ENCODE results near the gene P2RY2. TPM values are rescaled to one million over a fixed set of nuclear protein-coding genes. Genes with fewer than 3 reads are reported as not detected.
A peak's percentile ranks its signal among the peaks of the same experiment; 100 is the strongest.
"Not testable (repeated sequence)": the region's sequence is repeated elsewhere in the genome, so short reads cannot be mapped to it uniquely, and the experiment has no call there.

The P2RY2 gene
- total and polyA plus RNA-seq, 12 donors, result 7.1 to 37.5 (median 11.1) TPM

DNA sequence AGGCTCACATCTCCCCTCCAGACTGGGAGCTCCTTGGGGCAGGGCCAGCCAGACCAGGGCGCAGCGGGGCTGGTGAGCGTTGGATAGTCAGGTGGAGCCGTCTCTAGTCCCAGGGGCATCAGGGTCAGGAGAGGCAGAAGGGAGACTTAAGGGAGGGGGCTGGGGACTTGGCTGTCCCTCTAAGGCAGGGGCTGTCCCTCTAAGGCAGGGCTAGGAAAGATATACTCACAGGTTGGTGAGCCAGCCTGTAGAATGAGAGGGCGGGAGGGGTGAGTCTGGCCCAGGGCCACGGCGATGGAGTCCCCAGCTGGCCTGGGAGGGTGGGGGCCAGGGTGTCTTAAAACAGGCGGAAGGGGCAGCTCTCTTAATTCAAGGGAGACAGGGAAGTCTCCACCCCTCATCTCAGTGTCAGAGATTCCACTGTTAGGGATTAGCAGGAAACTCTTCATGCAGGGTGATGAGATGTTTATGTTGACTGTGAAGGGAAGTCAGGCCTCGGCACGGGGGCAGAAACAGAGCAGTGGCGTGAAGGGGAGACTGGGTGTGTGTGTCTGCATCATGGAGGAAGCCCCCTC lies 11.3 kb downstream of the P2RY2 start:
- H3K27ac ChIP-seq, result peak overlapping the region in 5 of 10 donors; percentile 34 to 70 (median 53)
- H3K9me3 ChIP-seq, result no peaks in the 10 kb centered on the region
- H3K36me3 ChIP-seq, result peaks cover 0 to 4% (median 0%) of the 10 kb centered on the region in 9 donors
- H3K4me3 ChIP-seq, result no peak overlapping the region
- peaks cover 4 to 62% (median 25%) of the 10 kb centered on the region in 9 donors for H3K4me1 ChIP-seq
- TF ChIP-seq, protein P1, sequence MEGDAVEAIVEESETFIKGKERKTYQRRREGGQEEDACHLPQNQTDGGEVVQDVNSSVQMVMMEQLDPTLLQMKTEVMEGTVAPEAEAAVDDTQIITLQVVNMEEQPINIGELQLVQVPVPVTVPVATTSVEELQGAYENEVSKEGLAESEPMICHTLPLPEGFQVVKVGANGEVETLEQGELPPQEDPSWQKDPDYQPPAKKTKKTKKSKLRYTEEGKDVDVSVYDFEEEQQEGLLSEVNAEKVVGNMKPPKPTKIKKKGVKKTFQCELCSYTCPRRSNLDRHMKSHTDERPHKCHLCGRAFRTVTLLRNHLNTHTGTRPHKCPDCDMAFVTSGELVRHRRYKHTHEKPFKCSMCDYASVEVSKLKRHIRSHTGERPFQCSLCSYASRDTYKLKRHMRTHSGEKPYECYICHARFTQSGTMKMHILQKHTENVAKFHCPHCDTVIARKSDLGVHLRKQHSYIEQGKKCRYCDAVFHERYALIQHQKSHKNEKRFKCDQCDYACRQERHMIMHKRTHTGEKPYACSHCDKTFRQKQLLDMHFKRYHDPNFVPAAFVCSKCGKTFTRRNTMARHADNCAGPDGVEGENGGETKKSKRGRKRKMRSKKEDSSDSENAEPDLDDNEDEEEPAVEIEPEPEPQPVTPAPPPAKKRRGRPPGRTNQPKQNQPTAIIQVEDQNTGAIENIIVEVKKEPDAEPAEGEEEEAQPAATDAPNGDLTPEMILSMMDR (IDR thresholded peaks at IDR 0.05), result no peak
- intact Hi-C loops (cut with DNase I), result no loop called here
- ATAC-seq (peak; percentile 28 to 83 (median 52)), DNase-seq (peak; percentile 50 to 51)
- WGBS, 2 donors, result 57% methylated on average over 11 of the region's 11 CpGs
- H3K27me3 ChIP-seq, result no peaks in the 10 kb centered on the region

DNA sequence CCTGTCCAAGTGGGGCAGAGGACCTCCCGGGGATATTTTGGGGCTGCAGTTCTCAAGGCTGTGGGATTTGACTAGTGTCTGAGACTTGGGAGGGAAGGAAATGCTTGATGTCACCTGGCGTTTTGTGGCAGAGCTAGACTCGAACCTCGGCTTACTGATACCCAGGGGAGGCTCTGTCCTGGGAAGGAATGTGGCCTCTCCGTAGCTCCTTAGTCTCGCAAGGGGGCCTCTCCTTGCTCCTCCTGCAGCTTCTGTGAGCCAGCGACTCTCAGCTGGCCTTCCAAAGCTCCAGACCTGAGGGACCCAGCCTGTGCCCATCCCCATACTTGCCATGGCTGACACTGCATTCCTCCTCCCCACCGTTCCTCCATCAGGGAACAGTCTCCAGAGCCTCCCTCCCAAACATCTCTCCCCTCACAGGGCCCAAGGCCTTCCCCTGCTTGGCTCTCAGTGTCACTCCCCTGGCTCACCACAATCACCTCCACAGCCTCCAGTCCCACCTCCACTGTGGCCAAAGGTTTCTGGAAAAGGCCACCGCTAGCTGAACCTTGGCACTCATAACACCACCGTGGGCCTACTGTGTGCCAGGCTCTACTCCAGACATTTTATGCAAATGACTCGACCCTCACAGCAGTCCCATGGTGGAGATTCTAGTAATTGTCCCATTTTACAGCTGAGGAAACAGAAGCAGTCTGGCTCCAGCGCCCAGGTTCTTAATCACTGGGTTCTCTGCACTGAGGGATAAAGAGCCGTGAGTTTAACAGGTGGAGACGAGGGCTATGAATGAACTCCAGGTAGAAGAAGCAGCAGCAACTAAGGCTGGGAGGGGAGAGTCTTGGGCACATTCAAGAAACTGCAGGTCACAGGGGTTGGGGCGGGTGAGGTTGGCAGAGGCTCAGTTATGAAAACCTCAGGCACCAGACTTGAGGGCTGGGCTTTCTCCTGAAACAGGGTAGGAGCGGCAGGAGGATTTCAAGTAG lies 12.1 kb downstream of the P2RY2 start:
- peak overlapping the region in 5 of 10 donors; percentile 34 to 70 (median 53) for H3K27ac ChIP-seq
- 70 to 80% methylated on average over 16 of the region's 16 CpGs for WGBS, 2 donors
- TF ChIP-seq, protein P1 (IDR thresholded peaks at IDR 0.05), result no peak

DNA sequence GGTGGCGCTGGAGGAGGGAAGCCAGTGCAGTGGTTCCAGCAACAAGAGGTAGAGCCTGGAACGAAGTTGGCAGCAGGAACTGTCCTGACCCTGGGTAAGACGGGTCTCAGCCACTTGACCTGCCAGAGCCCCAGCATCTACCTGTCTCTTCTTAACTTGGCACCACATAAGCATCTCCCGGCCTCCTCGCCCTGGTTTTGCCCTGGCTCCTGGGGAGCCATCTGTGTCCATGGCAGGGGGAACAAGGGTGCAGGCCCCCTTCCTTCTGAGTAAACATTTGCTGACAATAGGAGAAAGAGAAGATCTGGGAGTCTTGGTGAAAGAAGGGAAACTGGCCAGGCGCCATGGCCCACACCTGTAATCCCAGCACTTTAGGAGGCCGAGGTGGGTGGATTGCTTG lies 12.8 kb downstream of the P2RY2 start:
- Histone ChIP-seq H3K27me3 (no peaks in the 10 kb centered on the region), H3K4me1 (peaks cover 4 to 58% (median 36%) of the 10 kb centered on the region in 9 donors), H3K4me3 (no peak overlapping the region), H3K36me3 (peaks cover 0 to 15% (median 0%) of the 10 kb centered on the region in 9 donors), H3K9me3 (no peaks in the 10 kb centered on the region), H3K27ac (no peak overlapping the region)
- TF ChIP-seq, protein P1 (IDR thresholded peaks at IDR 0.05), result no peak
- DNase-seq (no peak), ATAC-seq (no peak)
- 98 to 99% methylated on average over 7 of the region's 7 CpGs for WGBS, 2 donors
- intact Hi-C loops (cut with DNase I), result loop anchor here in 1 of 10 donors (10.0 kb wide), 1 partner anchor 396 kb away; no protein-coding TSS in a partner anchor

More for the DNA sequence above, 12.1 kb downstream of the P2RY2 start:
- Histone ChIP-seq H3K4me3 (no peak overlapping the region), H3K27me3 (no peaks in the 10 kb centered on the region), H3K36me3 (peaks cover 0 to 12% (median 0%) of the 10 kb centered on the region in 9 donors), H3K9me3 (no peaks in the 10 kb centered on the region), H3K4me1 (peaks cover 4 to 60% (median 28%) of the 10 kb centered on the region in 9 donors)
- peak in 1 of 8 donors; percentile 19 for ATAC-seq
- intact Hi-C loops (cut with DNase I), result loop anchor here in 1 of 10 donors (10.0 kb wide), 1 partner anchor 395 kb away; no protein-coding TSS in a partner anchor
- no peak for DNase-seq

DNA sequence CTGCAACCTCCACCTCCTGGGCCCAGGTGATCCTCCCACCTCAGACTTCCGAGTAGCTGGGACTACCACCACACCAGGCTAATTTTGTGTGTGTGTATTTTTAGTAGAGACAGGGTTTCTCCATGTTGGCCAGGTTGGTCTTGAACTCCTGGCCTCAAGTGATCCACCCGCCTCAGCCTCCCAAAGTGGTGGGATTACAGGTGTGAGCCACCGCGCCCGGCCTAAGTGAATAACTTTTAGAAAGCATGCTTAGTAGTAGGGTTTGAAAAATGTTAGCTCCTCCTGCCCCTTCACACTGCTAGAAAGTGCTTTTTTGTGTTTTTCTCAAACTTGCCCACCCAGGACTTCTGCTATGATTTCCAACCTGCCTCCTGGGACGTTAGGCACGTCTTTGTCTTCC lies 14.4 kb downstream of the P2RY2 start:
- DNase-seq, H3K27ac ChIP-seq, H3K4me3 ChIP-seq, ATAC-seq, H3K9me3 ChIP-seq, H3K27me3 ChIP-seq: not testable (repeated sequence)
- Histone ChIP-seq H3K36me3 (peaks cover 0 to 15% (median 0%) of the 10 kb centered on the region in 9 donors), H3K4me1 (peaks cover 15 to 70% (median 50%) of the 10 kb centered on the region in 9 donors)
- intact Hi-C loops (cut with DNase I), result loop anchor here in 1 of 10 donors (10.0 kb wide), 1 partner anchor 398 kb away; no protein-coding TSS in a partner anchor
- WGBS, 2 donors, result 96 to 97% methylated on average over 7 of the region's 7 CpGs
